Astrocyte (in vitro differentiated cells and primary cell): ENCODE results near the gene ASPG. TPM values are rescaled to one million over a fixed set of nuclear protein-coding genes. Genes with fewer than 3 reads are reported as not detected.

ENCODE experiments used
- DNase-seq: peaks from one replicate; pipeline ENCODE4 v3.0.0-alpha.2; 2010; ENCODE audit warnings: low read depth
- FAIRE-seq: peaks from 2 replicates; lab custom pipeline; 2011; peaks lifted over from hg19 to GRCh38; lab: Jason Lieb, UNC
- H2AFZ ChIP-seq: 2 replicates; pipeline ENCODE4 v1.6.0; 2012; ENCODE audit warnings: low read depth, low read length, inconsistent platforms
- H3K27ac ChIP-seq: 2 replicates; pipeline ENCODE4 v1.5.1; 2011; ENCODE audit warnings: low read depth, low read length, inconsistent platforms
- H3K27me3 ChIP-seq: 2 replicates; pipeline ENCODE4 v1.6.0; 2011; ENCODE audit warnings: low read length, inconsistent platforms; ENCODE audit not compliant: insufficient read depth
- H3K36me3 ChIP-seq: 2 replicates; pipeline ENCODE4 v1.5.1; 2011; ENCODE audit warnings: low read length, inconsistent platforms; ENCODE audit not compliant: insufficient read depth
- H3K4me1 ChIP-seq: 2 replicates; pipeline ENCODE4 v1.5.1; 2011; ENCODE audit warnings: low read length, inconsistent platforms; ENCODE audit not compliant: insufficient read depth
- H3K4me2 ChIP-seq: 2 replicates; pipeline ENCODE4 v1.6.0; 2012; ENCODE audit warnings: low read length, inconsistent platforms
- H3K4me3 ChIP-seq: 2 replicates; pipeline ENCODE4 v1.5.1; 2011; ENCODE audit warnings: low read depth, mild to moderate bottlenecking, low read length, inconsistent platforms; ENCODE audit not compliant: insufficient read depth
- H3K79me2 ChIP-seq: 2 replicates; pipeline ENCODE4 v1.6.0; 2012; ENCODE audit warnings: mild to moderate bottlenecking, low read length, inconsistent platforms; ENCODE audit not compliant: insufficient read depth
- H3K9ac ChIP-seq: 2 replicates; pipeline ENCODE4 v1.6.0; 2012; ENCODE audit warnings: mild to moderate bottlenecking, low read length, inconsistent platforms
- H3K9me3 ChIP-seq: 2 replicates; pipeline ENCODE4 v1.5.1; 2012; ENCODE audit warnings: low read depth, mild to moderate bottlenecking, low read length, inconsistent platforms; ENCODE audit not compliant: insufficient read depth
- H4K20me1 ChIP-seq: 2 replicates; pipeline ENCODE4 v1.6.0; 2012; ENCODE audit warnings: low read length, inconsistent platforms; ENCODE audit not compliant: insufficient read depth
- H3K27ac Mint-ChIP-seq: one replicate; pipeline ENCODE4 v1.8.0; 2021; ENCODE audit warnings: mild to moderate bottlenecking, mixed read lengths; ENCODE audit not compliant: unreplicated experiment
- H3K27me3 Mint-ChIP-seq: one replicate; pipeline ENCODE4 v1.8.0; 2021; ENCODE audit warnings: low read depth, mixed read lengths; ENCODE audit not compliant: unreplicated experiment
- H3K36me3 Mint-ChIP-seq: one replicate; pipeline ENCODE4 v1.8.0; 2021; ENCODE audit warnings: low read depth, mixed read lengths; ENCODE audit not compliant: unreplicated experiment
- H3K4me1 Mint-ChIP-seq: one replicate; pipeline ENCODE4 v1.8.0; 2021; ENCODE audit warnings: low read depth, mixed read lengths; ENCODE audit not compliant: unreplicated experiment
- H3K4me3 Mint-ChIP-seq: one replicate; pipeline ENCODE4 v1.8.0; 2021; ENCODE audit warnings: mild to moderate bottlenecking, moderate library complexity, mixed read lengths; ENCODE audit not compliant: unreplicated experiment
- H3K9me3 Mint-ChIP-seq: one replicate; pipeline ENCODE4 v1.8.0; 2021; ENCODE audit warnings: mild to moderate bottlenecking, mixed read lengths; ENCODE audit not compliant: unreplicated experiment
- EZH2 ChIP-seq: IDR thresholded peaks from 2 replicates; pipeline ENCODE4 v1.6.1; 2012; ENCODE audit warnings: mild to moderate bottlenecking, low read length, inconsistent platforms; ENCODE audit not compliant: insufficient read depth
- total RNA-seq: library from RNA; stranded (reverse); gene quantifications from 2 replicates; pipeline ENCODE4 v1.2.1, GENCODE V29; 2021
- TF ChIP-seq, protein P1 (sequence below): IDR thresholded peaks from 2 replicates; pipeline ENCODE4 v1.5.1; 2011; ENCODE audit warnings: low read depth, mild to moderate bottlenecking, inconsistent platforms, low read length, moderate library complexity; ENCODE audit not compliant: insufficient read depth

Gene ASPG
- total RNA-seq, 1 donor from 2014 or later: not detected

GRCh38 chr14:104135904-104136471 lies 50.5 kb downstream of the ASPG start:
- peaks cover 25% of the 10 kb centered on the region for H3K27me3 ChIP-seq
- TF ChIP-seq, protein P1, sequence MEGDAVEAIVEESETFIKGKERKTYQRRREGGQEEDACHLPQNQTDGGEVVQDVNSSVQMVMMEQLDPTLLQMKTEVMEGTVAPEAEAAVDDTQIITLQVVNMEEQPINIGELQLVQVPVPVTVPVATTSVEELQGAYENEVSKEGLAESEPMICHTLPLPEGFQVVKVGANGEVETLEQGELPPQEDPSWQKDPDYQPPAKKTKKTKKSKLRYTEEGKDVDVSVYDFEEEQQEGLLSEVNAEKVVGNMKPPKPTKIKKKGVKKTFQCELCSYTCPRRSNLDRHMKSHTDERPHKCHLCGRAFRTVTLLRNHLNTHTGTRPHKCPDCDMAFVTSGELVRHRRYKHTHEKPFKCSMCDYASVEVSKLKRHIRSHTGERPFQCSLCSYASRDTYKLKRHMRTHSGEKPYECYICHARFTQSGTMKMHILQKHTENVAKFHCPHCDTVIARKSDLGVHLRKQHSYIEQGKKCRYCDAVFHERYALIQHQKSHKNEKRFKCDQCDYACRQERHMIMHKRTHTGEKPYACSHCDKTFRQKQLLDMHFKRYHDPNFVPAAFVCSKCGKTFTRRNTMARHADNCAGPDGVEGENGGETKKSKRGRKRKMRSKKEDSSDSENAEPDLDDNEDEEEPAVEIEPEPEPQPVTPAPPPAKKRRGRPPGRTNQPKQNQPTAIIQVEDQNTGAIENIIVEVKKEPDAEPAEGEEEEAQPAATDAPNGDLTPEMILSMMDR: no peak
- TF ChIP-seq EZH2: peak; percentile 63
- no peaks in the 10 kb centered on the region for H4K20me1 ChIP-seq
- Mint-ChIP-seq H3K27me3 (peaks cover 47% of the 10 kb centered on the region), H3K4me1 (no peaks in the 10 kb centered on the region), H3K9me3 (peaks cover under 1% of the 10 kb centered on the region), H3K36me3 (no peaks in the 10 kb centered on the region), H3K4me3 (no peak overlapping the region), H3K27ac (no peak overlapping the region)
- H3K36me3 ChIP-seq: no peaks in the 10 kb centered on the region
- DNase-seq (no peak), FAIRE-seq (no peak)
- peaks cover 5% of the 10 kb centered on the region for H3K4me1 ChIP-seq
- H3K9ac ChIP-seq: no peak overlapping the region
- H3K4me3 ChIP-seq: no peak overlapping the region
- no peak overlapping the region for H2AFZ ChIP-seq
- H3K27ac ChIP-seq: no peak overlapping the region
- no peaks in the 10 kb centered on the region for H3K79me2 ChIP-seq
- H3K9me3 ChIP-seq: no peaks in the 10 kb centered on the region
- peak overlapping the region; percentile 54 for H3K4me2 ChIP-seq

- H3K79me2 ChIP-seq: no peaks in the 10 kb centered on the region
- Mint-ChIP-seq H3K4me1 (no peaks in the 10 kb centered on the region), H3K27me3 (peaks cover 42% of the 10 kb centered on the region), H3K4me3 (peak overlapping the region; percentile 79), H3K36me3 (no peaks in the 10 kb centered on the region), H3K9me3 (no peaks in the 10 kb centered on the region), H3K27ac (no peak overlapping the region)
- DNase-seq (no peak), FAIRE-seq (no peak)
- no peaks in the 10 kb centered on the region for H3K36me3 ChIP-seq
- no peak overlapping the region for H3K4me3 ChIP-seq
- H4K20me1 ChIP-seq: no peaks in the 10 kb centered on the region
- no peak overlapping the region for H3K9ac ChIP-seq
- no peak overlapping the region for H3K27ac ChIP-seq
- peaks cover 25% of the 10 kb centered on the region for H3K27me3 ChIP-seq
- peaks cover 5% of the 10 kb centered on the region for H3K4me1 ChIP-seq
- TF ChIP-seq EZH2: peak; percentile 71
- TF ChIP-seq, protein P1: no peak
- no peaks in the 10 kb centered on the region for H3K9me3 ChIP-seq
- H2AFZ ChIP-seq: no peak overlapping the region
- peak overlapping the region; percentile 54 for H3K4me2 ChIP-seq
These were observed 51.2 kb downstream of the ASPG start for GRCh38 chr14:104136472-104137296.
